PC-9 (cell line): Measurements from ENCODE around the gene P4HB.

Source experiments
- CTCF ChIP-seq: fragments of 200-600 bp; sonication (generic); conservative IDR thresholded peaks from 2 replicates; pipeline ENCODE4 v1.6.1; 2017; ENCODE audit warnings: mixed run types, antibody characterized with exemption, mild to moderate bottlenecking, moderate library complexity
- EZH2 ChIP-seq: fragments of 200-600 bp; sonication (generic); IDR thresholded peaks from 2 replicates; pipeline ENCODE4 v1.8.0; 2017; ENCODE audit warnings: antibody characterized with exemption, low read depth

GRCh38 chr17:81846743-81847689 lies 13.3 kb downstream of the P4HB start:
- TF ChIP-seq CTCF (no peak), EZH2 (no peak)
